ENCODE data around the gene PCNT.

- TF ChIP-seq POLR2AphosphoS5 (IDR thresholded peaks at IDR 0.05) (no peak), CTCF (IDR thresholded peaks at IDR 0.05) (no peak), EP300 (IDR thresholded peaks at IDR 0.05) (no peak)
Observed at GRCh38 chr21:46426313-46427046, 102.5 kb downstream of the PCNT start.
